Endometrial microvascular endothelial cells (primary cell): ENCODE measurements around the gene KLK8. TPM values are rescaled to one million over a fixed set of nuclear protein-coding genes. Genes with fewer than 3 reads are reported as not detected.

Experiments used
- in situ Hi-C: cut with HindIII; loops from 2 replicates; pipeline ENCODE4 v1.10.0; 2017; ENCODE audit warnings: low sequenced_read_pairs, low pct_unique_long_range_greater_than_20kb; ENCODE audit errors: inconsistent ontology term
- total RNA-seq: library from RNA; depleted of rRNA; stranded (reverse); fragments of >200 nt; gene quantifications from one replicate; pipeline ENCODE4 v1.2.3, GENCODE V29; 2015; ENCODE audit errors: inconsistent ontology term

The KLK8 gene
- total RNA-seq, 1 donor from 2014 or later, result not detected

- in situ Hi-C loops, result no loop called here
These were observed 33.3 kb downstream of the KLK8 start for GRCh38 chr19:50967929-50968715.

GRCh38 chr19:50964266-50964665 is 37.1 kb downstream of the KLK8 start:
- in situ Hi-C loops, result no loop called here

GRCh38 chr19:50963381-50963780 is 38.0 kb downstream of the KLK8 start:
- in situ Hi-C loops, result no loop called here

GRCh38 chr19:50962245-50962644 is 39.2 kb downstream of the KLK8 start:
- in situ Hi-C loops, result no loop called here

GRCh38 chr19:50959731-50960500 is 41.5 kb downstream of the KLK8 start:
- in situ Hi-C loops, result no loop called here

- in situ Hi-C loops, result no loop called here
These were observed 43.8 kb downstream of the KLK8 start for GRCh38 chr19:50957587-50957986.

- in situ Hi-C loops, result no loop called here
These were observed 48.5 kb downstream of the KLK8 start, which contains the start of gene KLK5 for GRCh38 chr19:50952910-50953309. Gene KLK5 (minus strand): TSS chr19:50953038. CDS start chr19:50952657, 381 bp downstream.

- in situ Hi-C loops, result no loop called here
These were observed 51.5 kb downstream of the KLK8 start for GRCh38 chr19:50949861-50950260.

- in situ Hi-C loops, result no loop called here
These were observed 54.3 kb downstream of the KLK8 start for GRCh38 chr19:50947123-50947522.

Other genes starting within 250 kb of the KLK8 start
- gene GPR32, start 231.1 kb downstream of the KLK8 start, total RNA-seq, result not detected
- not detected for gene ACP4, start 211.2 kb downstream of the KLK8 start, total RNA-seq
- gene KLK1, start 177.8 kb downstream of the KLK8 start, total RNA-seq, result not detected
- not detected for gene KLK15, start 168.0 kb downstream of the KLK8 start, total RNA-seq
- not detected for gene KLK3, start 146.7 kb downstream of the KLK8 start, total RNA-seq
- not detected for gene KLK2, start 128.2 kb downstream of the KLK8 start, total RNA-seq
- gene KLK4, start 90.2 kb downstream of the KLK8 start, total RNA-seq, result not detected
- not detected for gene KLK5, start 48.6 kb downstream of the KLK8 start, total RNA-seq
- gene KLK6, start 32.0 kb downstream of the KLK8 start, total RNA-seq, result not detected
- not detected for gene KLK7, start 17.7 kb downstream of the KLK8 start, total RNA-seq
- not detected for gene KLK10, start 18.1 kb upstream of the KLK8 start, total RNA-seq
- not detected for gene KLK11, start 25.0 kb upstream of the KLK8 start, total RNA-seq
- not detected for gene KLK12, start 33.4 kb upstream of the KLK8 start, total RNA-seq
- not detected for gene KLK13, start 63.5 kb upstream of the KLK8 start, total RNA-seq
- gene KLK14, start 81.3 kb upstream of the KLK8 start, total RNA-seq, result not detected
- gene CTU1, start 106.8 kb upstream of the KLK8 start, total RNA-seq, result 21.6 TPM
- not detected for gene SIGLEC9, start 123.3 kb upstream of the KLK8 start, total RNA-seq
- gene SIGLEC7, start 140.7 kb upstream of the KLK8 start, total RNA-seq, result not detected
- gene CD33, start 223.5 kb upstream of the KLK8 start, total RNA-seq, result not detected
- not detected for gene SIGLECL1, start 249.5 kb upstream of the KLK8 start, total RNA-seq